A673 (cell line): ENCODE data around the gene ZFHX2. TPM values are rescaled to one million over a fixed set of nuclear protein-coding genes. Genes with fewer than 3 reads are reported as not detected.

Experiments used
- BruUV-seq: library from RNA; stranded (reverse); fragments of 400-500 nt; replicated peaks from 2 replicates; lab custom pipeline; 2021; lab: Mats Ljungman, UMichigan
- CTCF ChIA-PET: fragments of 300-600 bp; sonication (Branson Sonifier 250); formaldehyde crosslinking; loops from one replicate; lab custom pipeline; 2022; ENCODE audit warnings: antibody characterized with exemption; lab: Charles Lee
- POLR2A ChIA-PET: fragments of 300-600 bp; sonication (Branson Sonifier 250); formaldehyde crosslinking; loops from one replicate; lab custom pipeline; 2022; ENCODE audit warnings: antibody characterized with exemption; ENCODE audit not compliant: low non-redundant PET; lab: Charles Lee
- DNase-seq: peaks from one replicate; pipeline ENCODE4 v3.0.0-alpha.2; 2015; ENCODE audit warnings: low spot score
- H3K27ac ChIP-seq: fragments of 200-600 bp; sonication (generic); 2 replicates; pipeline ENCODE4 v1.5.1; 2016; ENCODE audit warnings: mixed run types, low read depth, mild to moderate bottlenecking, mixed read lengths, antibody characterized with exemption, low read length; ENCODE audit not compliant: poor library complexity, severe bottlenecking
- H3K27me3 ChIP-seq: fragments of 200-600 bp; sonication (generic); replicated peaks from 2 replicates; pipeline ENCODE4 v1.6.1; 2017; ENCODE audit warnings: mixed run types, low read depth, mild to moderate bottlenecking, mixed read lengths, antibody characterized with exemption, low read length; ENCODE audit not compliant: insufficient read depth, poor library complexity
- H3K36me3 ChIP-seq: fragments of 200-600 bp; sonication (generic); 2 replicates; pipeline ENCODE4 v1.6.1; 2016; ENCODE audit warnings: mixed run types, mild to moderate bottlenecking, mixed read lengths, antibody characterized with exemption, low read length; ENCODE audit not compliant: insufficient read depth, poor library complexity, severe bottlenecking
- H3K4me1 ChIP-seq: fragments of 200-600 bp; sonication (generic); 2 replicates; pipeline ENCODE4 v1.6.1; 2017; ENCODE audit warnings: mixed run types, mild to moderate bottlenecking, mixed read lengths, antibody characterized with exemption, low read length; ENCODE audit not compliant: insufficient read depth, poor library complexity, severe bottlenecking
- H3K4me3 ChIP-seq: fragments of 200-600 bp; sonication (generic); 2 replicates; pipeline ENCODE4 v1.5.1; 2016; ENCODE audit warnings: low read depth, mixed run types, mild to moderate bottlenecking, mixed read lengths, low read length; ENCODE audit not compliant: poor library complexity, severe bottlenecking
- H3K9me3 ChIP-seq: fragments of 200-600 bp; sonication (generic); 2 replicates; pipeline ENCODE4 v1.6.1; 2016; ENCODE audit warnings: mixed run types, low read depth, mild to moderate bottlenecking, mixed read lengths, antibody characterized with exemption, low read length; ENCODE audit not compliant: poor library complexity, severe bottlenecking
- CTCF ChIP-seq: fragments of 300-800, 200-600 bp; sonication (generic); conservative IDR thresholded peaks from 2 replicates; pipeline ENCODE4 v1.5.1; 2017; ENCODE audit warnings: low read depth, mild to moderate bottlenecking, antibody characterized with exemption, low read length, moderate library complexity, mixed read lengths
- EZH2 ChIP-seq: fragments of 200-600 bp; sonication (generic); IDR thresholded peaks from 2 replicates; pipeline ENCODE4 v1.6.1; 2017; ENCODE audit warnings: borderline replicate concordance, low read depth, mild to moderate bottlenecking, mixed read lengths, antibody characterized with exemption, low read length; ENCODE audit not compliant: poor library complexity, severe bottlenecking
- intact Hi-C: fragments of 100-400 bp; cut with micrococcal nuclease; formaldehyde crosslinking; loops from one replicate; pipeline ENCODE4 v1.10.0; 2022; ENCODE audit not compliant: unreplicated experiment
- total RNA-seq: library from RNA; stranded (reverse); gene quantifications from 2 replicates; pipeline ENCODE4 v1.2.3, GENCODE V29; 2021

The ZFHX2 gene
- total RNA-seq, 1 experiment from 2014 or later, result 4.8 TPM

GRCh38 chr14:23525611-23526010, 26.0 kb downstream of the ZFHX2 start:
- H3K27me3 ChIP-seq, result no peaks in the 10 kb centered on the region
- TF ChIP-seq EZH2, result no peak
- no peak overlapping the region for H3K27ac ChIP-seq
- H3K36me3 ChIP-seq, result no peaks in the 10 kb centered on the region
- CTCF ChIA-PET, result no interaction called here
- BruUV-seq, result no TSS peak
- POLR2A ChIA-PET, result no interaction called here
- H3K4me1 ChIP-seq, result peaks cover 8% of the 10 kb centered on the region
- no peaks in the 10 kb centered on the region for H3K9me3 ChIP-seq
- no peak overlapping the region for H3K4me3 ChIP-seq
- intact Hi-C loops, result no loop called here
- no peak for DNase-seq

- ChIA-PET POLR2A (no interaction called here), CTCF (no interaction called here)
Measured at GRCh38 chr14:23524954-23525353, 26.6 kb downstream of the ZFHX2 start.

GRCh38 chr14:23523229-23524016, 28.1 kb downstream of the ZFHX2 start:
- POLR2A ChIA-PET, result no interaction called here
- no peaks in the 10 kb centered on the region for H3K27me3 ChIP-seq

More at GRCh38 chr14:23524954-23525353, 26.6 kb downstream of the ZFHX2 start:
- no peaks in the 10 kb centered on the region for H3K27me3 ChIP-seq
- intact Hi-C loops, result no loop called here
- no peak overlapping the region for H3K27ac ChIP-seq
- DNase-seq, result no peak
- no peaks in the 10 kb centered on the region for H3K36me3 ChIP-seq
- no peak for TF ChIP-seq CTCF
- TF ChIP-seq EZH2, result no peak
- H3K9me3 ChIP-seq, result no peaks in the 10 kb centered on the region
- no TSS peak for BruUV-seq
- peaks cover 2% of the 10 kb centered on the region for H3K4me1 ChIP-seq
- H3K4me3 ChIP-seq, result no peak overlapping the region

More at GRCh38 chr14:23523229-23524016, 28.1 kb downstream of the ZFHX2 start:
- no peaks in the 10 kb centered on the region for H3K9me3 ChIP-seq
- no peak overlapping the region for H3K27ac ChIP-seq
- intact Hi-C loops, result no loop called here
- no peaks in the 10 kb centered on the region for H3K36me3 ChIP-seq
- H3K4me1 ChIP-seq, result no peaks in the 10 kb centered on the region
- TF ChIP-seq EZH2, result no peak
- no peak for TF ChIP-seq CTCF
- CTCF ChIA-PET, result no interaction called here
- H3K4me3 ChIP-seq, result no peak overlapping the region
- no peak for DNase-seq
- no TSS peak for BruUV-seq
